Liver (tissue), 9 donors: ENCODE data around the gene IFT27. TPM values are rescaled to one million over a fixed set of nuclear protein-coding genes. Genes with fewer than 3 reads are reported as not detected.

Experiments used
- DNase-seq: peaks from one replicate; pipeline ENCODE4 v3.0.0-alpha.2; 2017; ENCODE audit warnings: low spot score
- H3K27ac ChIP-seq, 2 donors: one replicate each; pipeline ENCODE4 v1.7.0; 2013; ENCODE audit warnings: inconsistent platforms in 2 of 2, low read length in 2 of 2, control low read depth in 1 of 2, low read depth in 1 of 2, mild to moderate bottlenecking in 1 of 2
- H3K27me3 ChIP-seq, 4 donors: one replicate each; pipeline versions ENCODE4 v1.6.1 to v1.7.0; 2013; ENCODE audit warnings: low read length in 3 of 4, inconsistent platforms in 1 of 4, mild to moderate bottlenecking in 1 of 4, moderate library complexity in 1 of 4; ENCODE audit not compliant: control insufficient read depth in 4 of 4, insufficient read depth in 4 of 4
- H3K36me3 ChIP-seq, 4 donors: one replicate each; pipeline versions ENCODE4 v1.6.1 to v1.7.0; 2013; ENCODE audit warnings: low read length in 3 of 4, mild to moderate bottlenecking in 3 of 4, low read depth in 1 of 4, moderate library complexity in 1 of 4; ENCODE audit not compliant: control insufficient read depth in 4 of 4, insufficient read depth in 3 of 4
- H3K4me1 ChIP-seq, 4 donors: one replicate each; pipeline versions ENCODE4 v1.6.1 to v1.7.0; 2013; ENCODE audit warnings: low read length in 3 of 4, mild to moderate bottlenecking in 3 of 4, moderate library complexity in 1 of 4; ENCODE audit not compliant: control insufficient read depth in 4 of 4, insufficient read depth in 4 of 4
- H3K4me3 ChIP-seq, 3 donors: one replicate each; pipeline versions ENCODE4 v1.6.1 to v1.7.0; 2013; ENCODE audit warnings: low read length in 3 of 3, control low read depth in 1 of 3, low read depth in 1 of 3, mild to moderate bottlenecking in 1 of 3
- H3K9ac ChIP-seq, 2 donors: one replicate each; pipeline ENCODE4 v1.7.0; 2013; ENCODE audit warnings: low read length in 2 of 2, mild to moderate bottlenecking in 2 of 2, moderate library complexity in 2 of 2, control low read depth in 1 of 2, low read depth in 1 of 2
- H3K9me3 ChIP-seq, 4 donors: one replicate each; pipeline versions ENCODE4 v1.6.1 to v1.7.0; 2013; ENCODE audit warnings: low read length in 3 of 4; ENCODE audit not compliant: control insufficient read depth in 4 of 4
- EGR1 ChIP-seq, 2 donors: IDR thresholded peaks; 2 replicates each; pipeline ENCODE4 v1.6.1; 2016 to 2018; ENCODE audit warnings: antibody characterized with exemption in 2 of 2, low read depth in 2 of 2
- FOXA1 ChIP-seq: IDR thresholded peaks from 2 replicates; pipeline ENCODE4 v1.6.1; 2016; ENCODE audit warnings: antibody characterized with exemption
- FOXA2 ChIP-seq: IDR thresholded peaks from 2 replicates; pipeline ENCODE4 v1.6.1; 2016; ENCODE audit warnings: antibody characterized with exemption
- GABPA ChIP-seq, 2 donors: IDR thresholded peaks in 1 of 2; conservative IDR thresholded peaks in 1 of 2; 2 replicates each; pipeline ENCODE4 v1.6.1; 2016; ENCODE audit warnings: antibody characterized with exemption in 2 of 2, mild to moderate bottlenecking in 1 of 2, moderate library complexity in 1 of 2
- HNF4A ChIP-seq, 2 donors: conservative IDR thresholded peaks; 2 replicates each; pipeline ENCODE4 v1.6.1; 2016; ENCODE audit warnings: antibody characterized with exemption in 2 of 2, mild to moderate bottlenecking in 2 of 2
- HNF4G ChIP-seq: IDR thresholded peaks from 2 replicates; pipeline ENCODE4 v1.6.1; 2016; ENCODE audit warnings: antibody characterized with exemption
- JUND ChIP-seq, 2 donors: IDR thresholded peaks; 2 replicates each; pipeline ENCODE4 v1.6.1; 2016; ENCODE audit warnings: antibody characterized with exemption in 2 of 2
- TAF1 ChIP-seq: conservative IDR thresholded peaks from 2 replicates; pipeline ENCODE4 v1.6.1; 2016; ENCODE audit warnings: antibody characterized with exemption, mild to moderate bottlenecking
- YY1 ChIP-seq: IDR thresholded peaks from 2 replicates; pipeline ENCODE4 v1.6.1; 2016; ENCODE audit warnings: antibody characterized with exemption, mild to moderate bottlenecking
- WGBS: extraction: QIAGEN DNeasy Blood & Tissue Kit; methylation state at CpG from one replicate; pipeline ENCODE4 v1.1.7; 2013; 5-methylcytosine and 5-hydroxymethylcytosine counted together
- polyA plus RNA-seq, 2 donors: library from polyadenylated mRNA; stranded (reverse) in 1 of 2; unstranded in 1 of 2; fragments of 200-250 nt in 1 of 2; fragments of >200 nt in 1 of 2; fragmentation: Nextera tagmentation in 1 of 2; extraction: Ambion mirVana in 1 of 2; gene quantifications; one replicate each; pipeline versions ENCODE4 v1.2.1 to v1.2.3, GENCODE V29; 2013 to 2015
- total RNA-seq, 2 donors: library from RNA; depleted of rRNA; stranded (reverse); fragments of >200 nt; gene quantifications; one replicate each; pipeline ENCODE4 v1.2.3, GENCODE V29; 2014
- TF ChIP-seq, protein P1 (sequence below): IDR thresholded peaks from 2 replicates; pipeline ENCODE4 v1.6.1; 2016; ENCODE audit warnings: antibody characterized with exemption, mild to moderate bottlenecking
- TF ChIP-seq, protein P2 (sequence below): IDR thresholded peaks from 2 replicates; pipeline ENCODE4 v1.6.1; 2016; ENCODE audit warnings: antibody characterized with exemption
- donor health status: healthy.
- donor health status: healthy.
- donor health status: healthy.
- donor health status: healthy.
- donor health status: healthy.

Gene IFT27
- total and polyA plus RNA-seq, 4 donors, result 7.2 to 12.4 (median 9.6) TPM

DNA sequence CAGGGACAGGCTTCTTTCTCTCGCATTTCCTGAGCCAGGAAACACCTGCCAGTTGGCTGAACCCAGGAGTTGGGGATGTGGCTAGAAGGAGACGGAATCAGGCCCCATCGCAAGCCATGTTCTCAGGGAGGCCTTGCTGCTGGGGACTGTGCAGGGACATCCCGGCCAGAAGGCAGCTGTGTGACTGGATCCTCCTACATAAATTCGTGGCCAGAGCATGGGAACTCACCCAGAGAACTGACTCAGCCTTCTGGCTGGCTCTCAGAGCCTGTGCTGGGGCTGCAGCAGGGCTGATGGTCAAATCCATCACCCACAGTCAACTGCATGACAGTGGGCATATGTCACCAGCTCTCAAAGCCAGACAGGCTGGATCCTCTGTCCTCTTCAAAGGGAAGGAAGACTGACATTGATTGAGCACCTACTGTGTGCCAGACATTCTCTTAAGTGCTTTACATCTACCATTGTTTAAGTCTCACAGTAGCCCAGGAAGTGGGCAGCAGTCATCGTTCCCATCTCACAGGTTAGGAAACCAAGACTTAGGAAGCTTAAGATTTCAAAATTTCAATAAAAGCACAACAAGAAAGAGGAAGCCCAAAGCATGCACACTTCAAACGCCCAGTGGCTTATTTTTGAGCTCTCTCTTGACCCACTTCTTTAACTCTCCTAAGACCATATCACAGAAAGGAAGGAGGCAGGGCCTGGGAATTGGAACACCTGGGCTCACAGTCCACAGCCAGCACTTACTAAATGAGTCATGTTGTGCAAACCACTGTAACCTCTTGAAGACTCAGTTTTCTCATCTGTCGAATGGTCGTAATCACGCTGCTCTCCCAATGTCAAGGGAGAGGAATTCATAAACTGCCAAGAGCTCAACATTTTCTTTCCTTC is 41.5 kb downstream of the IFT27 start:
- no peaks in the 10 kb centered on the region for H3K4me1 ChIP-seq
- no peak overlapping the region for H3K9ac ChIP-seq
- no peak overlapping the region for H3K27ac ChIP-seq
- no peak overlapping the region for H3K4me3 ChIP-seq
- TF ChIP-seq HNF4G, result no peak
- no peak for TF ChIP-seq YY1
- no peak for TF ChIP-seq HNF4A (conservative IDR thresholded peaks at IDR 0.05)
- no peak for TF ChIP-seq TAF1
- no peak for TF ChIP-seq JUND (IDR thresholded peaks at IDR 0.05)
- TF ChIP-seq, protein P1, sequence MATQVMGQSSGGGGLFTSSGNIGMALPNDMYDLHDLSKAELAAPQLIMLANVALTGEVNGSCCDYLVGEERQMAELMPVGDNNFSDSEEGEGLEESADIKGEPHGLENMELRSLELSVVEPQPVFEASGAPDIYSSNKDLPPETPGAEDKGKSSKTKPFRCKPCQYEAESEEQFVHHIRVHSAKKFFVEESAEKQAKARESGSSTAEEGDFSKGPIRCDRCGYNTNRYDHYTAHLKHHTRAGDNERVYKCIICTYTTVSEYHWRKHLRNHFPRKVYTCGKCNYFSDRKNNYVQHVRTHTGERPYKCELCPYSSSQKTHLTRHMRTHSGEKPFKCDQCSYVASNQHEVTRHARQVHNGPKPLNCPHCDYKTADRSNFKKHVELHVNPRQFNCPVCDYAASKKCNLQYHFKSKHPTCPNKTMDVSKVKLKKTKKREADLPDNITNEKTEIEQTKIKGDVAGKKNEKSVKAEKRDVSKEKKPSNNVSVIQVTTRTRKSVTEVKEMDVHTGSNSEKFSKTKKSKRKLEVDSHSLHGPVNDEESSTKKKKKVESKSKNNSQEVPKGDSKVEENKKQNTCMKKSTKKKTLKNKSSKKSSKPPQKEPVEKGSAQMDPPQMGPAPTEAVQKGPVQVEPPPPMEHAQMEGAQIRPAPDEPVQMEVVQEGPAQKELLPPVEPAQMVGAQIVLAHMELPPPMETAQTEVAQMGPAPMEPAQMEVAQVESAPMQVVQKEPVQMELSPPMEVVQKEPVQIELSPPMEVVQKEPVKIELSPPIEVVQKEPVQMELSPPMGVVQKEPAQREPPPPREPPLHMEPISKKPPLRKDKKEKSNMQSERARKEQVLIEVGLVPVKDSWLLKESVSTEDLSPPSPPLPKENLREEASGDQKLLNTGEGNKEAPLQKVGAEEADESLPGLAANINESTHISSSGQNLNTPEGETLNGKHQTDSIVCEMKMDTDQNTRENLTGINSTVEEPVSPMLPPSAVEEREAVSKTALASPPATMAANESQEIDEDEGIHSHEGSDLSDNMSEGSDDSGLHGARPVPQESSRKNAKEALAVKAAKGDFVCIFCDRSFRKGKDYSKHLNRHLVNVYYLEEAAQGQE, result no peak
- TF ChIP-seq GABPA (IDR thresholded peaks at IDR 0.05 in 1 of 2, conservative IDR thresholded peaks at IDR 0.05 in 1 of 2), result no peak
- peaks cover 0 to 2% (median 0%) of the 10 kb centered on the region in 4 donors for H3K27me3 ChIP-seq
- 55% methylated on average over 10 of the region's 10 CpGs for WGBS
- no peak for DNase-seq
- peaks cover under 1 to 3% (median 3%) of the 10 kb centered on the region in 4 donors for H3K9me3 ChIP-seq
- no peaks in the 10 kb centered on the region for H3K36me3 ChIP-seq

- Histone ChIP-seq H3K9ac (no peak overlapping the region), H3K4me3 (no peak overlapping the region), H3K27me3 (peaks cover 0 to 2% (median 0%) of the 10 kb centered on the region in 4 donors), H3K4me1 (no peaks in the 10 kb centered on the region), H3K27ac (no peak overlapping the region), H3K36me3 (no peaks in the 10 kb centered on the region), H3K9me3 (no peaks in the 10 kb centered on the region)
- TF ChIP-seq YY1 (no peak), HNF4A (conservative IDR thresholded peaks at IDR 0.05) (no peak), JUND (IDR thresholded peaks at IDR 0.05) (no peak), TAF1 (no peak), HNF4G (no peak), EGR1 (IDR thresholded peaks at IDR 0.05; ENCODE audit: low read depth in 2 of 2) (no peak), FOXA1 (no peak), GABPA (IDR thresholded peaks at IDR 0.05 in 1 of 2, conservative IDR thresholded peaks at IDR 0.05 in 1 of 2) (no peak), FOXA2 (no peak)
- TF ChIP-seq, protein P1, result no peak
- TF ChIP-seq, protein P2, sequence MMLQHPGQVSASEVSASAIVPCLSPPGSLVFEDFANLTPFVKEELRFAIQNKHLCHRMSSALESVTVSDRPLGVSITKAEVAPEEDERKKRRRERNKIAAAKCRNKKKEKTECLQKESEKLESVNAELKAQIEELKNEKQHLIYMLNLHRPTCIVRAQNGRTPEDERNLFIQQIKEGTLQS, result no peak
- WGBS, result 80% methylated on average over 3 of the region's 3 CpGs
- no peak for DNase-seq
Measured at GRCh38 chr22:36733271-36733670, 42.6 kb downstream of the IFT27 start.
